B cell (primary cell): Measurements from ENCODE around the gene CAVIN2.

Experiments used
- EZH2 ChIP-seq: IDR thresholded peaks from 2 replicates; pipeline ENCODE4 v1.6.1; 2012; ENCODE audit warnings: borderline replicate concordance, low read depth, mild to moderate bottlenecking, moderate library complexity, low read length; ENCODE audit not compliant: insufficient read depth, poor library complexity, severe bottlenecking
- TF ChIP-seq, protein P1 (sequence below): fragments of 200-600 bp; IDR thresholded peaks from one replicate; pipeline ENCODE4 v1.8.0; 2022; ENCODE audit warnings: antibody characterized with exemption, mild to moderate bottlenecking

- TF ChIP-seq, protein P1, sequence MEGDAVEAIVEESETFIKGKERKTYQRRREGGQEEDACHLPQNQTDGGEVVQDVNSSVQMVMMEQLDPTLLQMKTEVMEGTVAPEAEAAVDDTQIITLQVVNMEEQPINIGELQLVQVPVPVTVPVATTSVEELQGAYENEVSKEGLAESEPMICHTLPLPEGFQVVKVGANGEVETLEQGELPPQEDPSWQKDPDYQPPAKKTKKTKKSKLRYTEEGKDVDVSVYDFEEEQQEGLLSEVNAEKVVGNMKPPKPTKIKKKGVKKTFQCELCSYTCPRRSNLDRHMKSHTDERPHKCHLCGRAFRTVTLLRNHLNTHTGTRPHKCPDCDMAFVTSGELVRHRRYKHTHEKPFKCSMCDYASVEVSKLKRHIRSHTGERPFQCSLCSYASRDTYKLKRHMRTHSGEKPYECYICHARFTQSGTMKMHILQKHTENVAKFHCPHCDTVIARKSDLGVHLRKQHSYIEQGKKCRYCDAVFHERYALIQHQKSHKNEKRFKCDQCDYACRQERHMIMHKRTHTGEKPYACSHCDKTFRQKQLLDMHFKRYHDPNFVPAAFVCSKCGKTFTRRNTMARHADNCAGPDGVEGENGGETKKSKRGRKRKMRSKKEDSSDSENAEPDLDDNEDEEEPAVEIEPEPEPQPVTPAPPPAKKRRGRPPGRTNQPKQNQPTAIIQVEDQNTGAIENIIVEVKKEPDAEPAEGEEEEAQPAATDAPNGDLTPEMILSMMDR = no peak
- TF ChIP-seq EZH2 = no peak
Measured at GRCh38 chr2:191846515-191847476, at the start of gene CAVIN2.
